GM12892 (cell line): ENCODE results near the gene SMIM13.

Source experiments
- POLR2AphosphoS5 ChIP-seq: IDR thresholded peaks from 2 replicates; pipeline ENCODE4 v1.6.1; 2011; ENCODE audit warnings: low read depth, low read length, control low read depth
- TAF1 ChIP-seq: IDR thresholded peaks from 2 replicates; pipeline ENCODE4 v1.6.1; 2011; ENCODE audit warnings: low read depth, mild to moderate bottlenecking, control low read depth, low read length, borderline replicate concordance

- no peak for TF ChIP-seq POLR2AphosphoS5
- TF ChIP-seq TAF1: no peak
Measured at GRCh38 chr6:11139051-11139960, 45.7 kb downstream of the SMIM13 start.
